OCI-M1 (cell line): ENCODE measurements around the gene NFATC3.

ENCODE experiments used
- DNase-seq: peaks from one replicate; lab custom pipeline; 2025; lab: John Stamatoyannopoulos, UW

NFATC3 gene

DNA sequence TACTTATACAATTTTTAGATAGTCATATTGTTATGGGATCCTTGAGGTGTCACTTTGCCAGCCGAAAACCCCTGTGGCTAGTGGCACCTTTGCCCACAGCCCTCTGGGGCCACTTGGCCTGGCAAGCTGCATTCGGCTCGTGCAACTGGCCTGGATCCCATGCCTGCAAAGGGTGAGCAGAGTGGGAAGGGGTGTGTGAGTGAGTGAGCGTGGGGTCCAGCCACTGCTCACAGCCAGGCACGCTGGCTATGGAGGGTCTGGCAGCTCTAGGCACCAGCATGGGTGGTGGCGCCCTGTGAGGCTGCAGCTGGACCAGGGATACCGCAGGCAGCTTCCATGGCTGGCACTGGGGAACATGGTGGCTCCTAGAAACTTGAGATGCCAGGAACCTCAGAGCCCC is 101.7 kb downstream of the NFATC3 start:
- no peak for DNase-seq

DNA sequence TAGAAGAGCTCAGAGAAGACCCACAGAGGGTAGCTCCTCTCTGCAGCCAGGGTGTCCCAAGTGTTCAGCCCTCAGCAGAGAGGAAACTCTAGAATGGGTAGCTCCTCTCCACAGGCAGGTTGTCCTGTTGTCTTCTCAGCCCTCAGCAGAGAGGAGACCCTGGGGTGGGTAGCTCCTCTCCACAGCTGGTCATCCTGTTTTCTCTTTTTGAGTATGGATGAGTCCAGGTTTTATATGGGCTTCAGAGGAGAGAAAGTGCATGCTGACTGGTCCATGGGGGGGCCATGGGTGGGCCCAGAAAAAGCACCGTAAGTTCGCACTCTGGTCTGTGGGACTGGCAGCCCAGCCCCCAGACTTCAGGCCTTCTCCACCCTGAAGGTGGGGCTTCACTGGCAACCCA is 102.3 kb downstream of the NFATC3 start:
- DNase-seq = no peak

DNA sequence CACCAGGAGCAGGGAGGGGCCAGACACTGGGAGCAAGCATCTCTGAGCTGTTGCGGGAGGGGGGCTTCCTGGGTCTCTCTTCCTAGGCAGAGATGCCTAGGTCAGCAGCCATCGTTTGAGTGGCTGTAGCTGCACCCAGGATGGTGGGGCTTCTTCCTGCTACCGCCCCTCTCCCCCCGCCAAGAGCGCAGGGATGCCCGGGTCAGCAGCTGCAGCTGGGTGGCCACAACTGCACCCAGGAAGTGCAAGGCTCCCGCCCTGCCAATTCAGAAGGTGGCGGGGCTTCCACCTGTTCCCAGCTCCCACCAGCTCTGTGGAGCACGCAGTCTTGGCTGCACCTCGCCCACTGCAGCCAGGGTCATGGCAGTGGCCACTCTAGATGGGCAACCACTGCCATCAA is 103.0 kb downstream of the NFATC3 start:
- no peak for DNase-seq

DNA sequence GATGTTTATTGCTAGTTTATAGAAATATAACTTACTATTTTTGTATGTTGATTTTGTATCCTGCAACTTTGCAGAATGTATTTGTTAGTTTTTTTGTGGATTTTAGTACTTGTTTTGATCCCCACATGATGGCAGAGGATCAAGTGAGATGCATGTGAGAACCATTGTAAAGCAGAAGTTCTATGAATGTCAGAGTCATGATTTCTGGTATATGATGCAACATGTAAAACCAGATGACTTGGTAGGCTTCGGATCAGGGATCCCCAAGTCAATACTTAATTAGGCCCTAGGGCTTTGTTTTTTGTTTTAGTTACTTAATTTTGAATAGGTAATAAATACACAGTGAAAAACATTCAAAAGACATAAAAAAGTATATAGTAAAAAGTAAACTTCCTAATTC is 104.9 kb downstream of the NFATC3 start:
- peak; percentile 14 for DNase-seq

DNA sequence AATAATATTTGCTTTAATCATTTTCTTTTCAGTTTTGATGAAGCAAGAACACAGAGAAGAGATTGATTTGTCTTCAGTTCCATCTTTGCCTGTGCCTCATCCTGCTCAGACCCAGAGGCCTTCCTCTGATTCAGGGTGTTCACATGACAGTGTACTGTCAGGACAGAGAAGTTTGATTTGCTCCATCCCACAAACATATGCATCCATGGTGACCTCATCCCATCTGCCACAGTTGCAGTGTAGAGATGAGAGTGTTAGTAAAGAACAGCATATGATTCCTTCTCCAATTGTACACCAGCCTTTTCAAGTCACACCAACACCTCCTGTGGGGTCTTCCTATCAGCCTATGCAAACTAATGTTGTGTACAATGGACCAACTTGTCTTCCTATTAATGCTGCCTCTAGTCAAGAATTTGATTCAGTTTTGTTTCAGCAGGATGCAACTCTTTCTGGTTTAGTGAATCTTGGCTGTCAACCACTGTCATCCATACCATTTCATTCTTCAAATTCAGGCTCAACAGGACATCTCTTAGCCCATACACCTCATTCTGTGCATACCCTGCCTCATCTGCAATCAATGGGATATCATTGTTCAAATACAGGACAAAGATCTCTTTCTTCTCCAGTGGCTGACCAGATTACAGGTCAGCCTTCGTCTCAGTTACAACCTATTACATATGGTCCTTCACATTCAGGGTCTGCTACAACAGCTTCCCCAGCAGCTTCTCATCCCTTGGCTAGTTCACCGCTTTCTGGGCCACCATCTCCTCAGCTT is 105.8 kb downstream of the NFATC3 start:
- no peak for DNase-seq

DNA sequence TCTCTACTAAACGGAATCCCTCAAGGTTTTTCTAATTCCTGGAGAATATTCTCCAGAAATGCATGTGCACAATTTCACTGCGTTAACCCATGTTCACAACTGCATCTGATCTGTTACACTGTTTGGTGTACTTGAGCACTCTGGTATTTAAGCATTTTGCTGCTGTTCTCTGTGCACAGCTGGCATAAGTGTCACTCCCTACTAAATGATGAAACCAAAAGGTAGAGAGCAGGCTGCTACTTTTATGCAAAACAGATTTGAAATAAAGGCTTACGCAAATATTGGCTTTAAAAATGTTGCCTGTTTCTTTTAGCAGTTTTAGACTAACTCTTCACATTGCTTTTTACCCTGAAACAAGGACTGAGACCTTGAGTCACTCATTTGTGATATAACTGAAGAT is 109.1 kb downstream of the NFATC3 start:
- DNase-seq = no peak

DNA sequence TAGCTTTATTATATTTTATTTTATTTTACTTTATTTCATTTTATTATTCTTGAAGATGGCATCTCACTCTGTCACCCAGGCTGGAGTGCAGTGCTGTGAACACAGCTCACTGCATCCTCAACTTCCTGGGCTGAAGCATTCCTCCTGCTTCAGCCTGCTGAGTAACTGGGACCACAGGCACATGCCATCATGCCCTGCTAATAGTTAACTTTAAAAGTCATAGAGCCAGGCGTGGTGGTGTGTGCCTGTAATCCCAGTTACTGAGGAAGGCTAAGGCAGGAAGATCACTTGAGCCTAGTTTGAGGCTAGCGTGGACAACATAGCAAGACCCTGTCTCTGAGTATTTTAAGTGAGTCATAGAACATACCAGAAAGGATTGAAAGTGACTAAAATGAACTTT is 112.1 kb downstream of the NFATC3 start:
- no peak for DNase-seq

DNA sequence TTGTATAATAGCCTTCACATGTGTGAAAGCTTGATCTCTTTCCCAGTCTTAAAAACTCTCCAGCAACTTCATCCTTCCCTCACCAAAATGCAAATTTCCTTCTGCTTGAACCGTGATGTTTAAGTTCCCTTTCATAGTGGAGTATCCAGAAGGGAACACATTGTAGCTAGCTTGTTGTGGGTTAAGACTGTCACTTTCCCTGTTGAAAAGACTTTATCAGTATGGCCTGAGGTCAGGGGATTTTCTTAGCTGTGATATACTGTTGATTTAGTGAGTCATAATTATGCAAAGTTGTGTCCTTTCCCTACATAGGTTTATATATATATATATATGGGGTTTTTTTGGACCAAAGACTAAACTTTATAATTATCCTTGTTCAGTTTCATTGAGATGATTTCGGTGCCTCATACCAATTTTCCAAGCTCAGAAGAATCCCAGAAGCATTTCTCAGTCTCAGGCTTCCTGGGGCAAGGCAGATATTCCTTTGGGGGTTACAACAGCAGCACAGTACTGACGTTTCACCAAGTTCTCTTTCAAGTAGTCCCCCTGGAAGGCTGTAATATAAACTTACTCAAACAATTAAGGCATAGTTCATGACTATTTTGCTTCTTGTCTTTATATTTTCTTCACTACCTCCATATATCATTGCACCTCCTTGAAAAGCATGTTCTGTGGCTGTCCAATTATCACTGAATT is 115.1 kb downstream of the NFATC3 start:
- peak; percentile 29 for DNase-seq

DNA sequence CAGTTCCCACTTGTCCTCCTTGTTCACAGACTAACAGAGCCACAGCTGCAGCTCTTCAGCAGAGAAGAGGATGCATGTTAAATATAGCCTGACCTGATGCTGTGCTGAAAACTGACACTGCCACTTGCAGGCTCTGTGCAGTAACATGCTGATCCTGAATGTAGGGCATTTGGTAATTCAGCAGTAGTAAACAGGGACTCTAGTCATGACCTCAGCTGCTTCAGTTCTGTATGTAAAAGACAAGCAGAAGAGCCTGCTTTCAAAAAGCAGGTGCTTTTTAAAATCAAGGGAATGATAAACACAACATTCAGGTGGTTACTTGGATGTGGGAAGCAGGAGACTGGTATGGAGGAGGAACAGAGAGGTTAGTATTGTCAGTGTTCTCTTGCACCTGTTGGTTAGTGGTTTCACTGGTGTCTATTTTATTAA is 116.9 kb downstream of the NFATC3 start:
- DNase-seq = no peak

DNA sequence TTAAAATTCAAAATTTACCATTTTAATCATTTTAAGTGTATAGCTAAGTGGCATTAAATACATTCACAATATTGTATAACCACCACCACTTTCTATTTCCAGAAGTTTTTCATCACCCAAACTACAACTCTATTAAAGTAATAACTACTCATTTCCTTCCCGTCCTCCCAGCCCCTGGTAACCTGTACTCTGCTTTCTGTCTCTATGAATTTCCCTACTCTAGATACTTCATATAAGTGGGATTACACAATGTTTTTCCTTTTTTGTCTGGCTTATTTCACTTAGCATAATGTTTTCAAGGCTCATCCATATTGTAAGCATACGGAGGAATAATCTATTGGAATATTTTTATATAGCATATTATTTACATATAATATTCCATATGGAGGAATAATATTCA is 121.1 kb downstream of the NFATC3 start:
- no peak for DNase-seq

DNA sequence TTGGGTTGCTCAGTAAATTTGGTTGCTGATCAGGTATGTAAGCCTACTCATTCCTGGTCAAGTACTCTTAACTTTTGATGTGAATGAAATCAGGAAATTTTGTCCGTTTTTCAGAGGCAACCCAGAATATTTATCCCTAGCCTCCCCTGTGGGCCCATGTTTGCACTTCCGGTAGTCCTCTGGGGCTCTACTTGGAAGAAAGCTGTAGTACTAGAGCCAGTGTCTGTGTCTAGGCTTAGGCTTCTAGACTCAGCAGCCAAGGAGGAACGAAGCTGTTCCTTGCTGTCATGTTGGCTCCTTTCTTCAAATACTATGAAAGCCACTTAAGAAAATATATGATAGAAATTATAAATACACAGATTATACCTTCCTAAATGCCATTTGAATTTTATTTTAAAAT is 129.6 kb downstream of the NFATC3 start:
- no peak for DNase-seq

DNA sequence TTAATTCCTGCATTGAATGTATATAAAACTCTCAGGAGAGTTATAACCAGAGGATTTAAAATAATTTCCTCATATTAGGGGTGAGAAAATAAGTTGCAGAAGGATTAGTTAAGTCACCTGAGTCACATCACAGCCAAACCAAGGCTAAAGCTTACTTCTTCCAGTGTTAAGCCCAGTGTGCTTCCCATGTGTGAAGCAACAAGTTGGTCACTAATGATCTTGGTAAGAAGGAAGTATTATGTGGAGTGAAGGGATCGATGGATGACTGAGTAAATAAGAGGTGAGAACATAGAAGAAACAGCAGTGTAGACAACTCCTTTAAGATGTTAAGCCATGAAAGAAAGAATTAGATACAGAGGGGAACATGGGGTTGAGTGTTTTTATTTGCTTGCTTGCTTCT is 130.1 kb downstream of the NFATC3 start:
- no peak for DNase-seq

DNA sequence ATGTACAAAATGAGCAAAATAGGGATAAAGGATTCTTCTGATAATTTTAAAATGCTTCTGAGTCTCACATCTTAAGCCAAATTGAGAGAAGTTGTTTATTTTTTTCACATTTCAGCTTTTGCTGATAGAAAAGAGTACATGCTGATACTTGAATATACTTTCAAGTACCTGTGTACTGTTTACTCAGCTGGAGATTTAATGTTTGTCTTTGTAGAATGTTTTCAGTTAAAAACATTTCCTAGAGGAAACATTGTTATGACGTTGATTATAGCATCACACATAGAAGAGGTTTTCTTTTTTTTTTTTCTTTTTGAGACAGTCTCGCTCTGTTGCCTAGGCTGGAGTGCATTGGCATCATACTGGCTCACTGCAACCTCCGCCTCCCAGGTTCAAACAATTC is 131.1 kb downstream of the NFATC3 start:
- DNase-seq = no peak

DNA sequence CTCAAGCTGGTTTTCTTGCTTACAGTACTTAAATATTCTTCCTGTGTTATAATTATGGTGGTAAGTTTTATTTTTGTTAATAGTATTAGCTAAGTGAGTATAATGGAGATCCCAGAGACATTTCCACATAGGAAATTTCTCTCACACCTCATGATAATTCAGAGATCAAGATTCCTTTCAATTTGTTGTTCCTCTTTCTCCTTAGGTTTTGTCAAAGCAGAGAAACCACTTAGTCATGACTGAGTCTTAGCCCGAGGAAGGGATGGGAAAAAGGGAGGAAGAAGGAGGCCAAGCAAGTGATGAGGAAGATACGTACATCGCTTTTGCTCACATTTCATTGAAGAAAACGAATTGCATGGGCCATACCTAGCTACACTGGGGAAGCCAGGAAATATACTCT is 132.3 kb downstream of the NFATC3 start:
- DNase-seq = peak; percentile 17

DNA sequence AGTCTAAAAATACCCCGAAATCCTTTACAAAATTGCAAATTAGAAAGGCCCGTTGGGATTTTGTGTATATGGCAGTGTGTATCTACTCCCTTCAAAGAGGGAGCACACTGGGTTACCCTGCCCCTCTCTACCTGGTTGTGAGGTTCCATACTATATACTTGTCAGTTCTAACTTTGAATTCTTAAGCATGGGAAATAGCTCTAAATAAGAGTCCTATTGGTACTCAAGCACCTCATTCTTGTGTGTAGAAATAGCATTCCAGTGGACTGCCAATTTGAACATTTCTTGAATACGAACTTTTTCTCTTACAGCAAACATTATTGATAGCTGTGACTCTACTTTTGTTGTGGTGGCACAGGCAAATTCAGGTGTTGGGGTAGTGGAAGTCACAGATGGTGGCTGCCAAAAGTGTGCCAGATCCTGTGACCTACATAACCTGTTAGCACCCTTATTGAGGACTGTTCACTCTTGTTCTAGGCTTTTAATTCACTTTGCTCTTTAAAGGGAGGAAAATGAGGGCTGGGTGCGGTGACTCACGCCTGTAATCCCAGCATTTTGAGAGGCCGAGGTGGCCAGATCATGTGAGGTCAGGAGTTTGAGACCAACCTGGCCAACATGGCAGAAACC is 134.7 kb downstream of the NFATC3 start:
- DNase-seq = no peak

DNA sequence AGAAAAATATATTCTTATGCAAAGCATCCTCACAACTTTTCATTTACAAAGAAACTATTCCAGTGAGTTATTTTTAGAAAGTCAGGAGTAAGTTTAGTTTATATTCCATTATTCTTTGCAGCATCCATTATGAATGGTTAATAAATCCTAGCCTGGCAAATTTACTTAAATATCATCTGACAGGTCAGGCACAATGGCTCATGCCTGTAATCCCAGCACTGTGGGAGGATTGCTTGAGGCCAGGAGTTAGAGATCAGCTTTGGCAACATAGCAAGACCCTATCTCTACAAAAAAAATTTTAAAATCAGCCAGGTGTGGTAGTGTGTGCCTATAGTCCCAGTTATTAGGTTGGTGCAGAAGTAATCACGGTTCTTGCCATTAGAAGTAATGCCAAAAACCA is 137.9 kb downstream of the NFATC3 start:
- no peak for DNase-seq

DNA sequence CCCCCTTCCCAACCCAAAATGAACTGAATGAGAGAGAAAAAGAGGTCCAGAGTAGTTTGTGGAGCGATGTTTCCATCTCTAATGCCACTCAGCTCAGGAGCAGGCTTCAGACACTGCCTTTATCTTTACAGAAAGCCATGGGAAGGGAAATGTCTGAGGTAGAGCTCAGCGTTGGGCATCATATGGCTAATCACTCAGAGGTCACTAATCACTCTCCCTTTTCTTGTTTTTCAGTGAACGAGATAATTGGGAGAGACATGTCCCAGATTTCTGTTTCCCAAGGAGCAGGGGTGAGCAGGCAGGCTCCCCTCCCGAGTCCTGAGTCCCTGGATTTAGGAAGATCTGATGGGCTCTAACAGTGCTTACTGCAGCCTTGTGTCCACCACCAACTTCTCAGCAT is 140.9 kb downstream of the NFATC3 start:
- DNase-seq = no peak

DNA sequence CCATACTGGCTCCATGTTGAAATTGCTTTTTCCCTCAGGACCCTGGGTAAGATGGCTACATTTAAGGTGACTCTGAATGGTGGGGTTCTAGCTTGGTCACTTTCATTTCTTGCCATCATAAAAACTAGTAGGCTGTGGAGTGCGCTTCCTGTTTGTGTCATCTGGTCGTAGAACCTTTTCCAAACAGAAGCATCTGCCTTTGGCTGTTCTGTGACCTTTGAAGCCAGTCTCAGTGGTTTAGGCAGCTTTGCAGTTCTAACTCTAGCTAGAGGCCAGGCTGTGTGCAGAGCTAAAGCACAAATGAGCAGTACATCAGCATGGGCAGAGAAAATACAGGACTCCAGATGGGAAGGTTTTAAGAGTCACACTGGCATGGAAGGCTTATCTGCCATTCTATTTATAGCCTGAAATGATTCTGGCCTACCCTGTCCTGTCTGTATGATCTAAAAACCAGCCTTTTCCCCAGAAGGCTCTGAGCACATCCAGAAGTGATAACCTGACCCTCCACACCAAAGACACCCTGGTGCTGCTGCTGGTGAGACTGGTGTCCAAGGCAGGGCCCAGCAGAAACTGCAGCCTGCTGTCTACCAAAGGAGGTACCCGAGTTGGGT is 142.1 kb downstream of the NFATC3 start:
- peak; percentile 18 for DNase-seq

DNA sequence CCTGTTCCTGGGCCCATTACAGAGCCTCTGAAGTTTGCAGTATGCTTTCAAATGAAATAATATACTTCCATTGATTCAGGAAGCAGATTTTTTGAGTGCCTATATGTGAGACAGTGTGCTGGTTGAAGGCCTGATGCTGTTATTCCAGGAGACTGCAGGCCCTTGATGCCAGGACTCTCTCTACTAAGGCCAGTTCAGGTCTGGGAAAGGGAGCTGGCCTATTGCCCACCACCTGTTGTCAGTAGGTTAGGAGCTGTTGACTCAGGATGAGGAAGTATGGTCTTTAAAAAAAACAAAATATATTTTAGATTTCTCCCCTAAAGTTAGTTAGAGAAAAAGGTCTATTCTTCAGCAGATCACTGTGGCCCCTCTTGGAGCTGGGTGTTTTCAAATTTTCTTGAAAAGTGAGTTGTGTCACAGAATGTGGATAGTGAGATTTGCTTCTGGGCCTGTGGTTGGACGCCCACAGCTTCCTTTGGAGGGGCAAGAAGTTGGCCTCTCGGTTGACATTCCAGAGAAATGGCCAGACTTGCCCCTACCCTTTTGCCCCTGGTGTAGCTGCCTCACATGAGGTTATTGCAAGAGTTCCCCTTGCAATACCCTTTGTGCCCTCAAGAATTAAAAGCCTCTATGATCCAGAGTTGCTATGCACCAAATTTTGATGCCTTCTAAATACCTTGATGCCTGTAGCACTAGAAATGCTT is 142.8 kb downstream of the NFATC3 start:
- DNase-seq = no peak

DNA sequence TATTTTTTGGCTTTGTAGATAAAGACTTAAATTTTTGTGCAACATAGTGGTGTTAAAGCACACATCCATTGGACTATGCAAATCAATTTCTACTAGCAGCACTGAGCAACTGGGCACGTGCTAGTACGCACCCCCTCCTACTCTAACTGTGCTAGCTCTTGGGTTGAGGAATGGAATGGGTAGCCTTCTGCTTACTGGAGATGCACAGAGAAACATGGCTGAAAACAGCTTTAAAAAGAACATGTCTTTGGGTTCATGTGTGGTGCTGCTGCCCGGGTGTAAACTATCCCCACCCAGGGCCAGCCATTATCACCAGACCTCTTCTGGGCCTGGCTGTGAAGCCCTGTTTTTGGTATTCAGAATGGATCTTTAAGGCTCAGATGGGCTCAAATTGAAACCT is 143.5 kb downstream of the NFATC3 start:
- no peak for DNase-seq

DNA sequence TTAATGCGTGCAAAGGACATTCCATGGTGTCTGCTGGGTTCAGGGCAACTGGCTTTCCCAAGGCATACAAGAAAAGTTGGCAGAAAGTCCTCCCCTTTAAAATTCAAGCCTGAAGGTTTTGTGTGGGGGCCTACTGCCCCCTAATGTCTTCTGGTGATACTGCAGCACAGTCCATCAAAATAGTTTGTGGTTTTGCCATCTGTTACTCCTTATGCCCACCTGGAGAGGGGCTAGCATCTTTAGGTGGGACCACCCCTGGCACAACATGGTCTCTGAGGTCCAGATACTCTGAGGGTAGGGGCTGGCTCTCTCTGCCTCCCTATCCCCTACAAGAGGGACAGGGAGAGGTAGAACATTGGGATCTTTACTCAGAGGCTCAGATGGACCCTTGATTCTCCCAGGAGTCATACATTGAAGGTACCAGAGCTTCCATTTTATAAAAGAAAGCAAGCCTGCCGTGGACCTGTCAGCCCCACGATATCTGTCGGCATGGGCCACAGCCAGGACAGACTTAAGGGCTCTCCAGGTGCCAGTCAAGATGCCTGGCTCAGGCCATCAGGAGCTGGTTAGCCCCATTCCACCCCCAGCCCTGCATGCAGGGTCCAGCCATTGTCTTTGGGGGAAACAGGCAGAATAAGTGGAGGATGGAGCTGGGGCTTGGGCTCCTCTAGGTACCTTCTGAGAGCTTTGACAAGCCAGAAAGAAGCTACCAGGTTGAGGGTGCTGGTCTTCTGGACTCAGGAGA is 144.4 kb downstream of the NFATC3 start:
- peak; percentile 70 for DNase-seq

DNA sequence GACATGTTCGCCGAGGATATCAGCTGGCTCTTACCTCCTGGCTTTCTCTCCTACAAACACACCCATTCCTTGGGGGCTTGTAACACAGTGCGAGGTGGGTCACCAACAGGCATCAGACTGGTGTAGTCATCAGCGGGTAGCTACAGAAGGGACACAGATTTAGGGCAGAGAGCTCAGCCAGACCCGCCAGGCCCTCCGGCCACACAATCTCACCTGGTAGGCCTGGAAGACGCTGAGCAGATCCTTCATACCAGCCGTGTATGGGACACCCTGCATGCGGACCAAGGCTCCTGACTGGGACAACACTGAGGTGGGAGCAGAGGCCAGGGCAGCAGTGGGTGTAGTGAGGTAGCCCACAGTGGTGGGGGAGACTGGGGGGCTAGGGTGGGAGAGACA is 145.0 kb downstream of the NFATC3 start:
- no peak for DNase-seq
